Measurements from ENCODE around the gene ZRANB3.

ZRANB3 gene

GRCh38 chr2:135335256-135335655, 195.8 kb downstream of the ZRANB3 start:
- DNase-seq (ENCODE audit: low spot score) = no peak
- TF ChIP-seq, protein P1, sequence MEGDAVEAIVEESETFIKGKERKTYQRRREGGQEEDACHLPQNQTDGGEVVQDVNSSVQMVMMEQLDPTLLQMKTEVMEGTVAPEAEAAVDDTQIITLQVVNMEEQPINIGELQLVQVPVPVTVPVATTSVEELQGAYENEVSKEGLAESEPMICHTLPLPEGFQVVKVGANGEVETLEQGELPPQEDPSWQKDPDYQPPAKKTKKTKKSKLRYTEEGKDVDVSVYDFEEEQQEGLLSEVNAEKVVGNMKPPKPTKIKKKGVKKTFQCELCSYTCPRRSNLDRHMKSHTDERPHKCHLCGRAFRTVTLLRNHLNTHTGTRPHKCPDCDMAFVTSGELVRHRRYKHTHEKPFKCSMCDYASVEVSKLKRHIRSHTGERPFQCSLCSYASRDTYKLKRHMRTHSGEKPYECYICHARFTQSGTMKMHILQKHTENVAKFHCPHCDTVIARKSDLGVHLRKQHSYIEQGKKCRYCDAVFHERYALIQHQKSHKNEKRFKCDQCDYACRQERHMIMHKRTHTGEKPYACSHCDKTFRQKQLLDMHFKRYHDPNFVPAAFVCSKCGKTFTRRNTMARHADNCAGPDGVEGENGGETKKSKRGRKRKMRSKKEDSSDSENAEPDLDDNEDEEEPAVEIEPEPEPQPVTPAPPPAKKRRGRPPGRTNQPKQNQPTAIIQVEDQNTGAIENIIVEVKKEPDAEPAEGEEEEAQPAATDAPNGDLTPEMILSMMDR (IDR thresholded peaks at IDR 0.05) = no peak
- no peak overlapping the region for H3K4me3 ChIP-seq
- no peak overlapping the region for H3K27ac ChIP-seq

DNA sequence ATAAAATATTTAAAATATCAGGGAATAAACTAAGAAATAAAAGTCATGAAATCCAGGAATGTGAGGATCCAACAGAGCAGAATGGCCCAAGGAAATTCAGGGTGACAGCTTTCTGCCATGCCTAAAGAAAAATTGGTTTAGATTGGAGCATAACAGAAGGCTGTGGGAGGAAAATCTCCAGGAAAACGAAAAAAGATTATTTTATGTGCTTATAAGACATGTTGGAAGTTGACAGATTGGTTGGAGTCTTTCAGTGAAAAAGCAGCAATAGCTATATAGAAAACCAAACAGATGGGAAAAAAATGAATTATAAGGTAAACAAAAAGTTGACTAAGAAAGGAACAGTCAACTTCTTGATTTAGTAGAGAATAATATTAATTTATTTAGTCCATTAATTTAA, 203.9 kb downstream of the ZRANB3 start:
- no peak for DNase-seq (ENCODE audit: low spot score)
- Histone ChIP-seq H3K4me3 (no peak overlapping the region), H3K27ac (no peak overlapping the region)
- TF ChIP-seq, protein P1 (IDR thresholded peaks at IDR 0.05) = no peak

DNA sequence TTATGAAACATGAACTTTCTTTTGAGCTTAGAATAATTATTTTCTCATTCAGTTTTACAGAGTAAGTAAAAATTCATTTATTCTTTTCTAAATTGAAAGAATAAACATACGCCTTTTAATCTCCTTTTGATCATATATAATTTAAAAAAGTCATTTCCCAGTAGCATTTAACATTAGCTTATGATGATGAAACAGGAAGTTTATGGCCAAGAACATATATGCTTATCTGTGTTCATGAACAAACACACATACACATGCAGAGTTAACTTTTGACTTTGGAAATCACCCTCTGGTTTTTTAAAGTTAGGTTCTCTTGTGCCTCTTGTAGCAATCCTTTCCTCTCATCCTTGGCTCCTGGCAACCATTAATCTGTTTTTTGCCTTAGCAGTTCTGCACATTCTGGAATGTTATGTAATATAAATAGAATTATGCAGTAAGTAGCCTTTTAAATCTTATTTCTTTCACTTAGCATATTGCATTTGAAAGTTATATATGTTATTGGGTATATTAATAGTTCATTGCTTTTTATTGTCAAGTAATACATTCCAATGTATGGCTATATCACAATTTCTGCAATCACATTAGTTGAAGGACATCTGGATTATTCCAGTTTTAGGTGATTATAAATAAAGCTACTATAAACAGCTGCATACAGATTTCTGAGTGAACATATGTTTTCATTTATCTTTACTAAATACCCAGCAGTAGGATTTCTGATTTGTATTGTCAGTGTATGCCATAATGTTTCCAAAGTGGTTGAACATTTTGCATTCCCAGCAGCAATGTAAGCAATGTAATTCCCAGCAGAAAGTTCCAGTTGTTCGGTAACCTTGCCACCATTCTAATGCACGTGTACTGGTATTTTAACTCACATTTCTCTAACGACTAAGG, 210.3 kb downstream of the ZRANB3 start:
- TF ChIP-seq, protein P1 (IDR thresholded peaks at IDR 0.05) = no peak
- no peak overlapping the region for H3K4me3 ChIP-seq
- no peak overlapping the region for H3K27ac ChIP-seq
- no peak for DNase-seq (ENCODE audit: low spot score)

DNA sequence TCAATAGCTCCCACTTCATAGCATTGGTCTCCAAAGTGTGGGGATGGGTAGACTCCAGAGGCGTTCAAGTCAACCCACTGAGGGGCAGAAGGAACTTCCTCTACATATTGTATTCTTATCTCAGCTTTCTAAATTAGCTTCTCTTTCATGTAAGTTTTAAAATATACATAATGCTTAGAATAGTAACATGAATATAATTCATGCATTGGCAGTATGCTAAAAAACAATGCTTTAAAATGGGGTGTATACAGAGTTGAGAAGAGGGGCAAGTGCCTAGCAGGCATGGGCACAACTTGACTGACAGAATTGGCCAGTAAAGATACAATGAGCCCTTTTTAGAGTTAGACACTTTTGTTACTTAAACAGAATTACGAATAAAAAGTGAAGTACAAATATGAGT, 212.2 kb downstream of the ZRANB3 start:
- H3K4me3 ChIP-seq = no peak overlapping the region
- no peak for DNase-seq (ENCODE audit: low spot score)
- TF ChIP-seq, protein P1 (IDR thresholded peaks at IDR 0.05) = no peak

GRCh38 chr2:135317375-135317774, 213.6 kb downstream of the ZRANB3 start:
- TF ChIP-seq, protein P1 (IDR thresholded peaks at IDR 0.05) = no peak
- no peak for DNase-seq (ENCODE audit: low spot score)
- Histone ChIP-seq H3K27ac (no peak overlapping the region), H3K4me3 (no peak overlapping the region)

More for the DNA sequence above, 212.2 kb downstream of the ZRANB3 start:
- H3K27ac ChIP-seq = no peak overlapping the region

GRCh38 chr2:135311962-135312361, 219.1 kb downstream of the ZRANB3 start:
- Histone ChIP-seq H3K27ac (no peak overlapping the region), H3K4me3 (no peak overlapping the region)
- TF ChIP-seq, protein P1 (IDR thresholded peaks at IDR 0.05) = no peak
- no peak for DNase-seq (ENCODE audit: low spot score)

DNA sequence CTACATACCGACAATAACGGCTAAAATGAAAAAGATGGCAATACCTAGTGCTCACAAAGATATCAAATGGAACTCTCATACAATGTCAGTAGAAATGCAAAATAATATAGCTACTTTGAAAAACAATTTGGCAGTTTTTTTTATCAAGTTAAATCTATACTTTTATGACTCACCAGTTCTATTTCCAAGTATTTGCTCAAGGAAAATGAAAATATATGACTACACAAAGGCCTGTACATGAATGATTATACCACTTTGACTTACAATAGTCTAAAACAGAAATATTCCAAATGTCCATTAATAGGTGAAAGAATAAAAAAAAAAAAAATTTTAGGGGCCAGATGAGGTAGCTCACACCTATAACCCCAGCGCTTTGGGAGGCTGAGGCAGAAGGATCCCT, 219.8 kb downstream of the ZRANB3 start:
- no peak overlapping the region for H3K27ac ChIP-seq
- no peak overlapping the region for H3K4me3 ChIP-seq
- TF ChIP-seq, protein P1 (IDR thresholded peaks at IDR 0.05) = no peak
- no peak for DNase-seq (ENCODE audit: low spot score)

All from coronary artery (tissue), 2 donors.